Gastroesophageal sphincter (tissue), 3 donors: Measurements from ENCODE around the gene GABBR2.
"Not testable (repeated sequence)": the region's sequence is repeated elsewhere in the genome, so short reads cannot be mapped to it uniquely, and the experiment has no call there.

Experiments used
- EP300 ChIP-seq: sonication (generic); formaldehyde crosslinking; IDR thresholded peaks from one replicate; pipeline ENCODE4 v1.6.1; 2017; ENCODE audit warnings: antibody characterized with exemption, mild to moderate bottlenecking
- POLR2A ChIP-seq, 2 donors: fragments of 450-650 bp; IDR thresholded peaks; one replicate each; pipeline ENCODE4 v1.6.1; 2017; ENCODE audit warnings: antibody characterized with exemption in 2 of 2, mild to moderate bottlenecking in 2 of 2, moderate library complexity in 1 of 2
- POLR2AphosphoS5 ChIP-seq: sonication (generic); formaldehyde crosslinking; IDR thresholded peaks from one replicate; pipeline ENCODE4 v1.6.1; 2017; ENCODE audit warnings: antibody characterized with exemption
- TF ChIP-seq, protein P1 (sequence below), 4 experiments: fragments of 200-600 bp in 2 of 4; fragments of 450-650 bp in 2 of 4; sonication (generic) in 1 of 4; IDR thresholded peaks; one replicate each; pipeline ENCODE4 v1.5.1; 2017 to 2019; ENCODE audit warnings: antibody characterized with exemption in 4 of 4, mild to moderate bottlenecking in 2 of 4, moderate library complexity in 2 of 4

DNA sequence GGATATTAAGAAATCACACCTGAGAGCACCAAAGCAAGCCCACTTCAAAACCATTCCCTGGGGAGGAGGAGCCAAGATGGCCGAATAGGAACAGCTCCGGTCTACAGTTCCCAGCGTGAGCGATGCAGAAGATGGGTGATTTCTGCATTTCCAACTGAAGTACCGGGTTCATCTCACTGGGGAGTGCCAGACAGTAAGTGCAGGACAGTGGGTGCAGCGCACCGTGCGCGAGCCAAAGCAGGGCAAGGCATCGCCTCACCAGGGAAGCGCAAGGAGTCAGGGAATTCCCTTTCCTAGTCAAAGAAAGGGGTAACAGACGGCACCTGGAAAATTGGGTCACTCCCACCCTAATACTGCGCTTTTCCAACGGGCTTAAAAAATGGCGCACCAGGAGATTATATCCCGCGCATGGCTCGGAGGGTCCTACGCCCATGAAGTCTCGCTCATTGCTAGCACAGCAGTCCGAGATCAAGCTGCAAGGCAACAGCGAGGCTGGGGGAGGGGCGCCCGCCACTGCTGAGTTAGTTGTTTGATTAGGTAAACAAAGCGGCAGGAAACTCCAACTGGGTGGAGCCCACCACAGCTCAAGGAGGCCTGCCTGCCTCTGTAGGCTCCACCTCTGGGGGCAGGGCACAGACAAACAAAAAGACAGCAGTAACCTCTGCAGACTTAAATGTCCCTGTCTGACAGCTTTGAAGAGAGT, 200.4 kb downstream of the GABBR2 start:
- TF ChIP-seq, protein P1, sequence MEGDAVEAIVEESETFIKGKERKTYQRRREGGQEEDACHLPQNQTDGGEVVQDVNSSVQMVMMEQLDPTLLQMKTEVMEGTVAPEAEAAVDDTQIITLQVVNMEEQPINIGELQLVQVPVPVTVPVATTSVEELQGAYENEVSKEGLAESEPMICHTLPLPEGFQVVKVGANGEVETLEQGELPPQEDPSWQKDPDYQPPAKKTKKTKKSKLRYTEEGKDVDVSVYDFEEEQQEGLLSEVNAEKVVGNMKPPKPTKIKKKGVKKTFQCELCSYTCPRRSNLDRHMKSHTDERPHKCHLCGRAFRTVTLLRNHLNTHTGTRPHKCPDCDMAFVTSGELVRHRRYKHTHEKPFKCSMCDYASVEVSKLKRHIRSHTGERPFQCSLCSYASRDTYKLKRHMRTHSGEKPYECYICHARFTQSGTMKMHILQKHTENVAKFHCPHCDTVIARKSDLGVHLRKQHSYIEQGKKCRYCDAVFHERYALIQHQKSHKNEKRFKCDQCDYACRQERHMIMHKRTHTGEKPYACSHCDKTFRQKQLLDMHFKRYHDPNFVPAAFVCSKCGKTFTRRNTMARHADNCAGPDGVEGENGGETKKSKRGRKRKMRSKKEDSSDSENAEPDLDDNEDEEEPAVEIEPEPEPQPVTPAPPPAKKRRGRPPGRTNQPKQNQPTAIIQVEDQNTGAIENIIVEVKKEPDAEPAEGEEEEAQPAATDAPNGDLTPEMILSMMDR (IDR thresholded peaks at IDR 0.05), result not testable (repeated sequence)
- not testable (repeated sequence) for TF ChIP-seq EP300; POLR2A (IDR thresholded peaks at IDR 0.05); POLR2AphosphoS5
